Neuronal stem cell (in vitro differentiated cells): Measurements from ENCODE around the gene PRKRA.

Experiments
- DNase-seq: peaks from one replicate; pipeline ENCODE4 v3.0.0-alpha.2; 2013; ENCODE audit warnings: low spot score
- H2AFZ ChIP-seq: one replicate; pipeline ENCODE4 v1.6.1; 2013; ENCODE audit warnings: mild to moderate bottlenecking, low read length, inconsistent platforms
- H2AK5ac ChIP-seq: 2 replicates; pipeline ENCODE4 v1.6.1; 2013; ENCODE audit warnings: low read depth, mild to moderate bottlenecking, inconsistent platforms, low read length, moderate library complexity, mixed read lengths
- H2BK120ac ChIP-seq: 2 replicates; pipeline ENCODE4 v1.6.1; 2013; ENCODE audit warnings: low read depth, mild to moderate bottlenecking, inconsistent platforms, low read length, moderate library complexity, mixed read lengths
- H2BK12ac ChIP-seq: one replicate; pipeline ENCODE4 v1.6.1; 2013; ENCODE audit warnings: low read length, inconsistent platforms
- H2BK15ac ChIP-seq: 2 replicates; pipeline ENCODE4 v1.6.1; 2013; ENCODE audit warnings: mild to moderate bottlenecking, low read length, inconsistent platforms, mixed read lengths
- H2BK5ac ChIP-seq: one replicate; pipeline ENCODE4 v1.6.1; 2013; ENCODE audit warnings: inconsistent platforms, mild to moderate bottlenecking, low read length, moderate library complexity
- H3K14ac ChIP-seq: one replicate; pipeline ENCODE4 v1.6.1; 2013; ENCODE audit warnings: low read length, inconsistent platforms
- H3K18ac ChIP-seq: 2 replicates; pipeline ENCODE4 v1.6.1; 2013; ENCODE audit warnings: low read length, inconsistent platforms
- H3K23ac ChIP-seq: 2 replicates; pipeline ENCODE4 v1.6.1; 2013; ENCODE audit warnings: low read depth, mild to moderate bottlenecking, mixed read lengths, low read length, inconsistent platforms; ENCODE audit not compliant: poor library complexity
- H3K27ac ChIP-seq: replicated peaks from 3 replicates; pipeline ENCODE4 v1.5.1; 2013; ENCODE audit warnings: low read length, inconsistent platforms
- H3K27me3 ChIP-seq, 3 experiments: 2 replicates each; pipeline ENCODE4 v1.6.1; 2013; ENCODE audit warnings: low read length in 3 of 3, mild to moderate bottlenecking in 2 of 3, inconsistent platforms in 1 of 3, low read depth in 1 of 3, mixed read lengths in 1 of 3, moderate library complexity in 1 of 3; ENCODE audit not compliant: control insufficient read depth in 3 of 3, insufficient read depth in 3 of 3
- H3K36me3 ChIP-seq, 2 donors: replicated peaks in 1 of 2; 2 replicates each; pipeline ENCODE4 v1.6.1; 2013; ENCODE audit warnings: low read length in 2 of 2; ENCODE audit not compliant: control insufficient read depth in 2 of 2, insufficient read depth in 2 of 2
- H3K4ac ChIP-seq: 2 replicates; pipeline ENCODE4 v1.6.1; 2013; ENCODE audit warnings: inconsistent platforms, mild to moderate bottlenecking, low read length, moderate library complexity
- H3K4me1 ChIP-seq, 2 donors: 1 replicate in 1 of 2; 2 replicates in 1 of 2; pipeline ENCODE4 v1.6.1; 2013; ENCODE audit warnings: low read length in 2 of 2, low read depth in 1 of 2; ENCODE audit not compliant: control insufficient read depth in 2 of 2, insufficient read depth in 1 of 2
- H3K4me2 ChIP-seq: one replicate; pipeline ENCODE4 v1.6.1; 2013; ENCODE audit warnings: mild to moderate bottlenecking, low read length, inconsistent platforms; ENCODE audit not compliant: insufficient read depth, poor library complexity, severe bottlenecking
- H3K4me3 ChIP-seq, 2 donors: 2 replicates each; pipeline ENCODE4 v1.5.1; 2013; ENCODE audit warnings: low read length in 2 of 2, mild to moderate bottlenecking in 2 of 2, inconsistent platforms in 1 of 2, moderate library complexity in 1 of 2
- H3K79me1 ChIP-seq: one replicate; pipeline ENCODE4 v1.6.1; 2013; ENCODE audit warnings: low read depth, mild to moderate bottlenecking, inconsistent platforms, low read length, moderate library complexity
- H3K9ac ChIP-seq: one replicate; pipeline ENCODE4 v1.6.1; 2013; ENCODE audit warnings: mild to moderate bottlenecking, low read depth, low read length, inconsistent platforms; ENCODE audit not compliant: poor library complexity
- H3K9me3 ChIP-seq, 2 donors: replicated peaks in 1 of 2; 2 replicates each; pipeline versions ENCODE3 to v1.6.1; 2013; ENCODE audit warnings: low read length in 2 of 2, mild to moderate bottlenecking in 2 of 2, inconsistent platforms in 1 of 2, low read depth in 1 of 2, mixed read lengths in 1 of 2, moderate library complexity in 1 of 2; ENCODE audit not compliant: control insufficient read depth in 2 of 2, insufficient read depth in 1 of 2
- H4K8ac ChIP-seq: one replicate; pipeline ENCODE4 v1.6.1; 2013; ENCODE audit warnings: low read depth, mild to moderate bottlenecking, inconsistent platforms, low read length, moderate library complexity
- H4K91ac ChIP-seq: one replicate; pipeline ENCODE4 v1.6.1; 2013; ENCODE audit warnings: low read length, low read depth, mild to moderate bottlenecking, inconsistent platforms; ENCODE audit not compliant: poor library complexity
- WGBS, 2 donors: extraction: QIAGEN DNeasy Blood & Tissue Kit; methylation state at CpG; one replicate each; pipeline ENCODE4 v1.1.7; 2013; ENCODE audit warnings: missing lambda C conversion rate in 2 of 2, mixed read lengths in 1 of 2; ENCODE audit not compliant: insufficient read length in 2 of 2, insufficient replicate concordance in 1 of 2; ENCODE audit errors: extremely low coverage in 2 of 2; 5-methylcytosine and 5-hydroxymethylcytosine counted together

The PRKRA gene

DNA sequence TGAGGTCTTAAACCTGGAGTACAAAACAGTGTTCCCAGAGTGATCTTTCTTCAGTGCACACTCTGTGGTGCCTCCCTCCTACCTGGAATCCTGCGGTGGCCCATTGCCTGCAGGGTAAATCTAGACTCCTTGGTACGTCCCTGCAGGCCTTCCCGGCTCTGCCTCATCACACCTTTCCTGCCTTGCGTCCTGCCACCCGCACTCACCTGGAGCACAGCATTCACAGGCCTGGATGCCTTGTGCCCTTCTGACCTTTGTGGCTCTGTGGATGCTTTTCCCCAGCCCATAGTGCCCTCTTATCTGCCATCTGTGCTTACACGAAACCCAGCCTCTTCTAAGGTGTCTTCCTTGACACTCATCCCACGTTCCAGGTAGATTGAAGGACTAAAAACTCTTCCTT lies 62.7 kb downstream of the PRKRA start:
- Histone ChIP-seq H3K4me2 (no peak overlapping the region), H3K27ac (no peak overlapping the region), H2BK15ac (no peak overlapping the region), H4K91ac (no peak overlapping the region), H2BK12ac (no peak overlapping the region), H3K23ac (no peak overlapping the region), H3K36me3 (peaks cover under 1 to 6% of the 10 kb centered on the region in 2 donors), H3K4me3 (no peak overlapping the region), H3K9me3 (no peaks in the 10 kb centered on the region), H2BK5ac (no peak overlapping the region), H3K18ac (peak overlapping the region; percentile 59), H3K4me1 (no peaks in the 10 kb centered on the region), H3K79me1 (no peaks in the 10 kb centered on the region), H2AK5ac (no peak overlapping the region), H4K8ac (no peak overlapping the region), H3K27me3 (no peaks in the 10 kb centered on the region), H3K4ac (peak overlapping the region; percentile 78), H3K14ac (peak overlapping the region; percentile 94), H3K9ac (no peak overlapping the region), H2BK120ac (no peak overlapping the region), H2AFZ (no peak overlapping the region)
- DNase-seq = no peak
- WGBS, 2 donors = no CpG with 5 or more reads among the region's 7 CpGs

DNA sequence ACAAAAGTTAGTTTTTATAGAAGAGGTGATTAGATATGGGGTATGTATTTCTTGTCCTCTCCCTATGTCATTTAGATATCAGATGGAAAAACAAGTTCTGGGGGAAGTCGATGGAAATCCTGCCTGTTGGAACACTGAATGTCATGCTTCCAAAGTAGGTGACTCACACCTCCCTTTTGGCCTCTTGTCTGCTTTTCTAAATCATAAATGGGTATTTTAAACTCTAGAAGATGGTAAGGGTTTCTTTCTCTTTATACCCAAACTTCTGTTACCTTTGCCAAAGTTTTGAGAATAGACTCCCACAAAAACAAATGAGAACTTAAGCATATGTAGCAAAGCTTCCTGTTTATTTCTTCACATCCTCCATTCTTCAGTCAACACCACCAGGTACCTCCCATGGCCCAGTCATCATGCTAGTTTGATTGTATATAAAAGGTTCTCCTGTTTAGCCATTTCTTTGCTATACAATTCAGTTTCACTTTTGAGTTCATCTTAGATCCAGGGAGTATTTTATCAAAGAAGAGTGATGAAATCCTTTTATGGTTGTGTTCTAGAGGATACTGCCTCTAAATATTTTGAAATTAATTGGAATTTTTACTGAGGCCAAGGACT lies 63.9 kb downstream of the PRKRA start:
- no peak overlapping the region for H2BK15ac ChIP-seq
- H3K14ac ChIP-seq = no peak overlapping the region
- no peaks in the 10 kb centered on the region for H3K27me3 ChIP-seq
- no peak overlapping the region for H4K8ac ChIP-seq
- no peak overlapping the region for H4K91ac ChIP-seq
- WGBS, 2 donors = no CpG with 5 or more reads among the region's 1 CpG
- H3K23ac ChIP-seq = no peak overlapping the region
- no peak overlapping the region for H3K9ac ChIP-seq
- no peak overlapping the region for H2BK12ac ChIP-seq
- no peak overlapping the region for H3K4ac ChIP-seq
- no peak overlapping the region for H2AK5ac ChIP-seq
- H3K9me3 ChIP-seq = no peaks in the 10 kb centered on the region
- H3K4me3 ChIP-seq = no peak overlapping the region
- no peaks in the 10 kb centered on the region for H3K4me1 ChIP-seq
- H3K36me3 ChIP-seq = peaks cover 6 to 8% of the 10 kb centered on the region in 2 donors
- H3K18ac ChIP-seq = no peak overlapping the region
- H3K4me2 ChIP-seq = no peak overlapping the region
- no peak overlapping the region for H2BK120ac ChIP-seq
- H3K79me1 ChIP-seq = no peaks in the 10 kb centered on the region
- DNase-seq = no peak
- no peak overlapping the region for H3K27ac ChIP-seq
- H2BK5ac ChIP-seq = no peak overlapping the region
- no peak overlapping the region for H2AFZ ChIP-seq

DNA sequence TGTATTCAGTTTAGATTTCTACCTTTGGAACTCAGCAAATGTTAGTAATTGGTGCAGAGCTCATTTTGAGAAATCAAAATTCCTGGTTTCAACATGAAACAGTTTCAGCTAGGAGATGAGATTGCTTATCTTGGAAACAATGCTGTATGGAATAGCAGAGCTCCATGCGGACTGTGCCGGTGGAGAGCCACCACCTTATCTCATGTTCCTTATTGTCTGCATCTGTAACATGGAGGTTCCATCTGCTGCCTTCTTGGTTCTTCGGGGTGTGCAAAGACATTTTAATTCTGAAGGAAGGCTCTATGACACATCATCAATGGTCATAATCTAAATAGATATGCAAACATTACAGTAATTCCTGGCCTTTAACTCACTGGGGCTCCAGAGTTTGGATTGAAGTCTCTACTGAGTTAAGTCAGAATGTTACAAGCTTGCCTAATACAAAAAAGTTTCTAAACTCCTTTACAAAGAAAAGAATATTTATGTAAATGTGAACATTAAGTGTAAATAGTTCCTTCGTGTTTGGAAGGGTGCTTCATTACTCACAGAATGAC lies 65.3 kb downstream of the PRKRA start:
- Histone ChIP-seq H2AK5ac (no peak overlapping the region), H3K36me3 (peaks cover 6% of the 10 kb centered on the region in 2 donors), H3K4ac (no peak overlapping the region), H2BK12ac (no peak overlapping the region), H4K91ac (no peak overlapping the region), H3K4me1 (no peaks in the 10 kb centered on the region), H3K18ac (no peak overlapping the region), H3K9me3 (no peaks in the 10 kb centered on the region), H3K4me3 (no peak overlapping the region), H2BK15ac (no peak overlapping the region), H2BK5ac (no peak overlapping the region), H2BK120ac (no peak overlapping the region), H3K27ac (no peak overlapping the region), H3K27me3 (no peaks in the 10 kb centered on the region), H3K14ac (no peak overlapping the region), H3K23ac (no peak overlapping the region), H3K9ac (no peak overlapping the region), H3K79me1 (no peaks in the 10 kb centered on the region), H3K4me2 (no peak overlapping the region), H2AFZ (no peak overlapping the region), H4K8ac (no peak overlapping the region)
- DNase-seq = no peak
- WGBS, 2 donors = no CpG with 5 or more reads among the region's 4 CpGs

DNA sequence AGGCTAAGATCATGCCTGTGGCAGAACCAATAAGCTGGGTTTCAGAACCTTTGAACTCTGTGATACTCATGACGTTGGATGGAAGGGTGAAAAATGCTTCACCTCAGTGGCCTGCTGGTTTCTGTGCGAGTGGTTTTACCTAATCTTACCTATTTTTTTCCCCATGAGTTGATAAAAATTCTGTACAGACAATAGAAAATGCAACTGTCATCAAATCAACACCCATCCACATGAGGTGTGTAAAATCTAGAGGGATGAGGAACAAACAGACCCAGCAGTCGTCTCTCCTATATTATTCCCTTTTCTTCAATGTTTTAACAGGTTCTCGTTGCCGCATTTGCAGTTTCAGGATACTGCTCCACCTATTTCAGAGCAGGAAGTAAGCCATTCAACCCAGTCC lies 67.3 kb downstream of the PRKRA start:
- Histone ChIP-seq H3K9ac (no peak overlapping the region), H2AFZ (no peak overlapping the region), H3K27ac (no peak overlapping the region), H3K79me1 (no peaks in the 10 kb centered on the region), H3K36me3 (peaks cover 6% of the 10 kb centered on the region in 2 donors), H3K9me3 (no peaks in the 10 kb centered on the region), H3K4ac (no peak overlapping the region), H3K23ac (no peak overlapping the region), H2BK5ac (no peak overlapping the region), H2BK15ac (no peak overlapping the region), H2BK12ac (no peak overlapping the region), H2AK5ac (no peak overlapping the region), H3K18ac (no peak overlapping the region), H3K4me1 (no peaks in the 10 kb centered on the region), H3K4me3 (no peak overlapping the region), H3K14ac (no peak overlapping the region), H3K4me2 (no peak overlapping the region), H2BK120ac (no peak overlapping the region), H3K27me3 (no peaks in the 10 kb centered on the region), H4K8ac (no peak overlapping the region), H4K91ac (no peak overlapping the region)
- WGBS, 2 donors = no CpG with 5 or more reads among the region's 5 CpGs
- no peak for DNase-seq
